HEK293T (cell line): ENCODE data around the gene KLHL10.
"Not testable (repeated sequence)": the region's sequence is repeated elsewhere in the genome, so short reads cannot be mapped to it uniquely, and the experiment has no call there.

ENCODE experiments used
- CTCF ChIA-PET: fragments of 350-600 bp; formaldehyde crosslinking; extraction: SDS; loops from one replicate; lab custom pipeline; 2021; ENCODE audit warnings: antibody characterized with exemption, inconsistent platforms; lab: Yijun Ruan, JAX
- POLR2A ChIA-PET: fragments of 350-600 bp; formaldehyde crosslinking; extraction: SDS; loops from one replicate; lab custom pipeline; 2020; ENCODE audit warnings: antibody characterized with exemption, inconsistent platforms; lab: Yijun Ruan, JAX
- DNase-seq: peaks from one replicate; pipeline ENCODE4 v3.0.0; 2012; ENCODE audit warnings: mixed read lengths; ENCODE audit errors: extremely low spot score
- ARNT ChIP-seq: fragments of 450-650 bp; IDR thresholded peaks from 2 replicates; pipeline ENCODE4 v1.6.1; 2017; ENCODE audit warnings: mild to moderate bottlenecking
- BHLHE40 ChIP-seq: fragments of 450-650 bp; IDR thresholded peaks from 2 replicates; pipeline ENCODE4 v1.6.1; 2016; ENCODE audit warnings: mild to moderate bottlenecking, moderate library complexity, borderline replicate concordance
- CTBP1 ChIP-seq: fragments of 450-650 bp; IDR thresholded peaks from 2 replicates; pipeline ENCODE4 v1.6.1; 2016; ENCODE audit warnings: borderline replicate concordance
- ELF4 ChIP-seq: fragments of 450-650 bp; IDR thresholded peaks from 2 replicates; pipeline ENCODE4 v1.6.1; 2017; ENCODE audit warnings: antibody characterized with exemption
- FOXA1 ChIP-seq: fragments of 450-650 bp; IDR thresholded peaks from 2 replicates; pipeline ENCODE4 v1.6.1; 2016; ENCODE audit warnings: mild to moderate bottlenecking
- FOXK2 ChIP-seq: fragments of 450-650 bp; IDR thresholded peaks from 2 replicates; pipeline ENCODE4 v1.6.1; 2016; ENCODE audit warnings: mild to moderate bottlenecking
- FOXM1 ChIP-seq: fragments of 450-650 bp; IDR thresholded peaks from 2 replicates; pipeline ENCODE4 v1.6.1; 2017; ENCODE audit warnings: mild to moderate bottlenecking, borderline replicate concordance
- HDGF ChIP-seq: fragments of 450-650 bp; IDR thresholded peaks from 2 replicates; pipeline ENCODE4 v1.6.1; 2017; ENCODE audit warnings: antibody characterized with exemption, borderline replicate concordance
- L3MBTL2 ChIP-seq: fragments of 450-650 bp; conservative IDR thresholded peaks from 2 replicates; pipeline ENCODE4 v1.6.1; 2016; ENCODE audit warnings: mild to moderate bottlenecking
- LEF1 ChIP-seq: fragments of 450-650 bp; IDR thresholded peaks from 2 replicates; pipeline ENCODE4 v1.6.1; 2017; ENCODE audit warnings: mild to moderate bottlenecking, borderline replicate concordance
- NFRKB ChIP-seq: fragments of 450-650 bp; IDR thresholded peaks from 2 replicates; pipeline ENCODE4 v1.6.1; 2016; ENCODE audit warnings: mild to moderate bottlenecking, moderate library complexity
- SP1 ChIP-seq: fragments of 450-650 bp; IDR thresholded peaks from 2 replicates; pipeline ENCODE4 v1.6.1; 2017
- SUZ12 ChIP-seq: fragments of 450-650 bp; IDR thresholded peaks from 2 replicates; pipeline ENCODE4 v1.6.1; 2016; ENCODE audit warnings: mild to moderate bottlenecking
- TARDBP ChIP-seq: fragments of 450-650 bp; IDR thresholded peaks from 2 replicates; pipeline ENCODE4 v1.6.1; 2016
- ZNF384 ChIP-seq: fragments of 450-650 bp; IDR thresholded peaks from 2 replicates; pipeline ENCODE4 v1.6.1; 2016
- TF ChIP-seq, protein P1 (sequence below): fragments of 450-650 bp; IDR thresholded peaks from 2 replicates; pipeline ENCODE4 v1.6.1; 2016

Gene KLHL10

DNA sequence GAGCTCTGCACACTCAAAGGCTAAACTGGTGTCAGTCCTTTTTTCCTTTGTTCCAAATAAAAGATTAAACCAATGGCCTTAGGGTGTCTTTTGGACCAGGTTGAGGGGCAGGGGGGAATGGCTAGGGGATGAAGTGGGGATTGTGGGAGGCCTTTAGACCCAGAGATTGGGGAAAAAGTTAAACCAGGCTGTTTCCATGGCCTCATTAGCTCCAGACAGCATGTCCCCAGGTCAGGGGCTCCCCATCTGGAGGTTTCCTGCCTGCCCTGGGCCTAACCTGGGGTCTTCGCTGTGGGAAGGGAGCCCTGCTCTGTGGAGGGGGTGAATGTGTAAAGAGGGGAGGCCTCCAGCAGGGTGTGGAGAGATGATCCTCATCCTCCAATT lies 14.5 kb upstream of the KLHL10 start:
- no peak for TF ChIP-seq L3MBTL2
- TF ChIP-seq FOXM1 = no peak
- no peak for TF ChIP-seq BHLHE40
- TF ChIP-seq HDGF = no peak
- TF ChIP-seq FOXA1 = no peak
- no peak for TF ChIP-seq CTBP1
- no peak for TF ChIP-seq TARDBP
- TF ChIP-seq, protein P1, sequence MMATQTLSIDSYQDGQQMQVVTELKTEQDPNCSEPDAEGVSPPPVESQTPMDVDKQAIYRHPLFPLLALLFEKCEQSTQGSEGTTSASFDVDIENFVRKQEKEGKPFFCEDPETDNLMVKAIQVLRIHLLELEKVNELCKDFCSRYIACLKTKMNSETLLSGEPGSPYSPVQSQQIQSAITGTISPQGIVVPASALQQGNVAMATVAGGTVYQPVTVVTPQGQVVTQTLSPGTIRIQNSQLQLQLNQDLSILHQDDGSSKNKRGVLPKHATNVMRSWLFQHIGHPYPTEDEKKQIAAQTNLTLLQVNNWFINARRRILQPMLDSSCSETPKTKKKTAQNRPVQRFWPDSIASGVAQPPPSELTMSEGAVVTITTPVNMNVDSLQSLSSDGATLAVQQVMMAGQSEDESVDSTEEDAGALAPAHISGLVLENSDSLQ = no peak
- TF ChIP-seq SUZ12 = no peak
- TF ChIP-seq ZNF384 = no peak
- no peak for TF ChIP-seq ARNT
- TF ChIP-seq FOXK2 = no peak
- no peak for TF ChIP-seq LEF1
- TF ChIP-seq NFRKB = no peak
- TF ChIP-seq SP1 = no peak
- POLR2A ChIA-PET = interaction anchor here (0.9 to 3.2 kb wide), 6 partner anchors 11 to 137 kb away, joined by 3 to 29 read pairs (median 4); partner anchors contain the start of genes EIF1, FKBP10, JUP and KLHL11
- CTCF ChIA-PET = interaction anchor here (1.0 kb wide), 1 partner anchor 19 kb away, joined by 3 read pairs; no protein-coding TSS in a partner anchor
- DNase-seq = no peak

- CTCF ChIA-PET = no interaction called here
- no peak for DNase-seq
- no peak for TF ChIP-seq FOXA1
- TF ChIP-seq, protein P1 = no peak
- TF ChIP-seq FOXM1 = no peak
- TF ChIP-seq L3MBTL2 = no peak
- no peak for TF ChIP-seq CTBP1
- no peak for TF ChIP-seq TARDBP
- no peak for TF ChIP-seq BHLHE40
- POLR2A ChIA-PET = interaction anchor here (0.7 to 3.2 kb wide), 3 partner anchors 9 to 12 kb away, joined by 3 to 29 read pairs (median 8); partner anchors contain the start of genes FKBP10, NT5C3B and P3H4
Observed at GRCh38 chr17:41823580-41823979, 14.0 kb upstream of the KLHL10 start.

DNA sequence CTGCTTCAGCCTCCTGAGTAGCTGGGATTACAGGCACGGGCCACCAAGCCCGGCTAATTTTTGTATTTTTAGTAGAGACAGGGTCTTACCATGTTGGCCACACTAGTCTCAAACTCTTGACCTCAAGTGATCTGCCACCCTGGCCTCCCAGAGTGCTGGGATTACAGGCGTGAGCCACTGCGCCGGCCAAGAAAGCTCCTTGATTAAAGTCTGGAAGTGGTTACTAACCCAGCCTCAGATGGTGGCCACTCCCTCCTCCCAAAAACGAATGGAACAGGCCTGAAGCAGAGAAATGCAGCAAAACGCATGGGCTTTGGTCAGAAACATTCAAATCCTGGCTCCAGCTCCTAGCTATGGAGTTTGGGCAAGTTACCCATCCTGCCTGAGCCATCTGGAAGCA lies 13.5 kb upstream of the KLHL10 start:
- POLR2A ChIA-PET = interaction anchor here (0.7 to 3.2 kb wide), 4 partner anchors 10 to 135 kb away, joined by 3 to 29 read pairs (median 6); partner anchors contain the start of genes FKBP10, NT5C3B and P3H4
- no peak for DNase-seq
- no peak for TF ChIP-seq ELF4
- no peak for TF ChIP-seq FOXM1
- TF ChIP-seq ARNT = no peak
- no peak for TF ChIP-seq SUZ12
- no peak for TF ChIP-seq LEF1
- TF ChIP-seq SP1 = no peak
- no peak for TF ChIP-seq L3MBTL2
- TF ChIP-seq FOXK2 = no peak
- no peak for TF ChIP-seq NFRKB
- CTCF ChIA-PET = no interaction called here

- POLR2A ChIA-PET = interaction anchor here (1.1 to 1.4 kb wide), 3 partner anchors 13 to 136 kb away, joined by 3 to 7 read pairs (median 4); partner anchors contain the start of genes FKBP10 and P3H4
- CTCF ChIA-PET = no interaction called here
- no peak for DNase-seq
- TF ChIP-seq FOXA1 (no peak), ARNT (no peak), SP1 (no peak), NFRKB (no peak), ELF4 (no peak), HDGF (no peak), BHLHE40 (no peak), FOXK2 (no peak), L3MBTL2 (no peak), FOXM1 (no peak), CTBP1 (no peak), ZNF384 (no peak)
- TF ChIP-seq, protein P1 = no peak
Observed at GRCh38 chr17:41825175-41825845, 12.3 kb upstream of the KLHL10 start.

DNA sequence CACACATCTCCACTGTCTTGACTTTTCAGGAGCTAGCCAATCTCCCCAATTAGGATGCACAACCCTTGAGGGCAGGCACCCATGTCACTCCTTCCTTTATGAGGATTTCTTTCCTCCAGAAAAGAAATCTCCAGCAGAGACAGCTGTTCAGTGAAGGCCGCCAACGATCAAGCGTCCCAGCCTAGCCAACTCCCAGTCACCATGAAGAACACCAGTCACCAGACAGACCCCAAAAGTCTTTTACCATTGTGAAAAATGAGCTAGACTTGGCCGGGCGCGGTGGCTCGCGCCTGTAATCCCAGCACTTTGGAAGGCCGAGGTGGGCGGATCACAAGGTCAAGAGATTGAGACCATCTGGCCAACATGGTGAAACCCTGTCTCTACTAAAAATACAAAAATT lies 7.7 kb upstream of the KLHL10 start:
- POLR2A ChIA-PET = interaction anchor here (1.1 to 4.0 kb wide), 5 partner anchors 10 to 141 kb away, joined by 3 to 12 read pairs (median 8); partner anchors contain the start of genes ACLY, EIF1, FKBP10 and KLHL11
- CTCF ChIA-PET, DNase-seq: not testable (repeated sequence)

DNA sequence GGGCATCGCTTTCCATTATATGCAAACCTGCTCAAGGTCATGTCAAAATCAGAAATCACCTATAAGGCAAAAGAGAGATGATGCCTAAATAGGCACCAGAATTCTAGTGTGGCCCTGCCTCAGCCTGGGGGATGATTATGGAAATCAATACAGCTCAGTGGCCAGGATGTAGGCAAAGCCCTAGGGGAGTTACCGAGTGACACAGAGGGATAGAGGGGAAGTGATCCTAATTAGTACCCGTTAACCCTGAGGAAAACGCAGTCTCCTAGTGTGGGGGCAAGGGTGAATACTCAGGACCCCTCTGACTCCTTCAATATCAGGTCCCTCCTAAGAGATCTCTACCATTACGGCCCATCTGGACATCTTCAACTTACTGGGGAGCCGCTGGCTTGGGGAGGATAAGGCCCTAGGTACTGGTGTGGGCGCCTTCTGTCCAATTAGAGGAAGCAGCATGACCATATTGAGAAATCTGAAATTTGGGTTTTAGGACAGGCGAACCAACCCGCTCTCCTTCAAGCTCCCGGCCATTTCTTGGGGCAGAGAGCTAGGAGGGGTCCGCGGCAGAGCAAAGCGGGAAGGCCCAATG lies 2.3 kb upstream of the KLHL10 start:
- TF ChIP-seq CTBP1 (no peak), FOXM1 (no peak), ZNF384 (no peak), ELF4 (no peak), HDGF (no peak), FOXA1 (no peak), BHLHE40 (no peak), LEF1 (no peak), SP1 (no peak), FOXK2 (no peak), NFRKB (no peak), SUZ12 (no peak), ARNT (no peak)
- TF ChIP-seq, protein P1 = no peak
- CTCF ChIA-PET = interaction anchor here (0.6 to 1.4 kb wide), 5 partner anchors 13 to 124 kb away, joined by 3 to 5 read pairs (median 4); partner anchors contain the start of gene JUP
- no peak for DNase-seq
- POLR2A ChIA-PET = interaction anchor here (0.9 to 5.9 kb wide), 13 partner anchors 11 to 146 kb away, joined by 3 to 40 read pairs (median 7); partner anchors contain the start of genes ACLY, EIF1, FKBP10 and JUP
